T-helper 2 cell (primary cell): ENCODE results near the gene RAET1E.
"Not testable (repeated sequence)": the region's sequence is repeated elsewhere in the genome, so short reads cannot be mapped to it uniquely, and the experiment has no call there.

Experiments used
- DNase-seq, 5 experiments: peaks; one replicate each; pipeline versions ENCODE4 v3.0.0 to v3.0.0-alpha.2; 2012 to 2022

Gene RAET1E

GRCh38 chr6:149909701-149910470 is 12.0 kb upstream of the RAET1E start:
- no peak for DNase-seq

- not testable (repeated sequence) for DNase-seq
Observed at GRCh38 chr6:149908480-149908879, 10.6 kb upstream of the RAET1E start.

- DNase-seq, result no peak
Observed at GRCh38 chr6:149907317-149907716, 9.4 kb upstream of the RAET1E start.

- no peak for DNase-seq
Observed at GRCh38 chr6:149906405-149906804, 8.5 kb upstream of the RAET1E start.

- DNase-seq, result no peak
Observed at GRCh38 chr6:149905911-149906371, 8.0 kb upstream of the RAET1E start.

- DNase-seq, result no peak
Observed at GRCh38 chr6:149905371-149905910, 7.5 kb upstream of the RAET1E start.

- no peak for DNase-seq
Observed at GRCh38 chr6:149904661-149905370, 6.9 kb upstream of the RAET1E start.

GRCh38 chr6:149903938-149904611 is 6.2 kb upstream of the RAET1E start:
- no peak for DNase-seq

GRCh38 chr6:149901444-149902140 is 3.7 kb upstream of the RAET1E start:
- DNase-seq, result no peak

GRCh38 chr6:149900620-149901443 is 2.9 kb upstream of the RAET1E start:
- DNase-seq, result no peak

GRCh38 chr6:149899926-149900619 is 2.2 kb upstream of the RAET1E start:
- DNase-seq, result no peak

GRCh38 chr6:149899486-149899885 is 1.6 kb upstream of the RAET1E start:
- DNase-seq, result no peak

GRCh38 chr6:149898966-149899365 is 1.1 kb upstream of the RAET1E start:
- no peak for DNase-seq

GRCh38 chr6:149897015-149897697 is 757 bp downstream of the RAET1E start:
- no peak for DNase-seq

- peak in 1 of 5 experiments; percentile 14 for DNase-seq
Observed at GRCh38 chr6:149896491-149896890, 1.4 kb downstream of the RAET1E start.

- peak in 2 of 5 experiments; percentile 28 to 43 for DNase-seq
Observed at GRCh38 chr6:149895833-149896271, 2.1 kb downstream of the RAET1E start.

GRCh38 chr6:149895048-149895590 is 2.8 kb downstream of the RAET1E start:
- DNase-seq, result no peak

- DNase-seq, result not testable (repeated sequence)
Observed at GRCh38 chr6:149891864-149892263, 6.0 kb downstream of the RAET1E start.

GRCh38 chr6:149891259-149891658 is 6.7 kb downstream of the RAET1E start:
- no peak for DNase-seq

- no peak for DNase-seq
Observed at GRCh38 chr6:149890629-149891045, 7.3 kb downstream of the RAET1E start.
